ENCODE measurements around the gene GRK3.

GRCh38 chr22:25742918-25743708 lies 178.6 kb downstream of the GRK3 start:
- TF ChIP-seq SP1 (IDR thresholded peaks at IDR 0.05; ENCODE audit: low read depth) (no peak), CTCF (IDR thresholded peaks at IDR 0.05 in 2 of 3, conservative IDR thresholded peaks at IDR 0.05 in 1 of 3; ENCODE audit: borderline replicate concordance in 1 of 3, insufficient read depth in 1 of 3, low read depth in 2 of 3, low read length in 2 of 3) (no peak), EZH2phosphoT487 (IDR thresholded peaks at IDR 0.05; ENCODE audit: borderline replicate concordance) (no peak), ZNF274 (IDR thresholded peaks at IDR 0.05; ENCODE audit: low read depth, low read length) (no peak), CEBPB (IDR thresholded peaks at IDR 0.05; ENCODE audit: low read depth) (no peak), SIN3A (IDR thresholded peaks at IDR 0.05; ENCODE audit: low read depth) (no peak), RAD21 (IDR thresholded peaks at IDR 0.05; ENCODE audit: low read depth) (no peak), POLR2AphosphoS5 (IDR thresholded peaks at IDR 0.05; ENCODE audit: low read depth, low read length) (no peak), EZH2 (IDR thresholded peaks at IDR 0.05) (no peak), POLR2A (IDR thresholded peaks at IDR 0.05; ENCODE audit: borderline replicate concordance, extremely low read depth, insufficient read depth, insufficient read length) (no peak), JUND (IDR thresholded peaks at IDR 0.05) (no peak), TCF7L2 (IDR thresholded peaks at IDR 0.05; ENCODE audit: borderline replicate concordance, extremely low read depth, insufficient read depth, insufficient read length) (no peak), ZBTB33 (IDR thresholded peaks at IDR 0.05; ENCODE audit: extremely low read depth, insufficient replicate concordance, low read length) (no peak), YY1 (IDR thresholded peaks at IDR 0.05; ENCODE audit: extremely low read depth, insufficient replicate concordance, low read depth, low read length) (no peak)
